OCI-LY3 (cell line): ENCODE results near the gene TCTN1.

Experiments used
- CTCF ChIP-seq: fragments of 200-600, 300-600 bp; sonication (generic); IDR thresholded peaks from 2 replicates; pipeline ENCODE4 v1.5.1; 2014; ENCODE audit warnings: antibody characterized with exemption, low read length, low read depth
- EZH2phosphoT487 ChIP-seq: fragments of 200-600 bp; shearing (Covaris generic); IDR thresholded peaks from 2 replicates; pipeline ENCODE4 v1.6.1; 2018; ENCODE audit warnings: antibody characterized with exemption, mixed run types, low read depth

DNA sequence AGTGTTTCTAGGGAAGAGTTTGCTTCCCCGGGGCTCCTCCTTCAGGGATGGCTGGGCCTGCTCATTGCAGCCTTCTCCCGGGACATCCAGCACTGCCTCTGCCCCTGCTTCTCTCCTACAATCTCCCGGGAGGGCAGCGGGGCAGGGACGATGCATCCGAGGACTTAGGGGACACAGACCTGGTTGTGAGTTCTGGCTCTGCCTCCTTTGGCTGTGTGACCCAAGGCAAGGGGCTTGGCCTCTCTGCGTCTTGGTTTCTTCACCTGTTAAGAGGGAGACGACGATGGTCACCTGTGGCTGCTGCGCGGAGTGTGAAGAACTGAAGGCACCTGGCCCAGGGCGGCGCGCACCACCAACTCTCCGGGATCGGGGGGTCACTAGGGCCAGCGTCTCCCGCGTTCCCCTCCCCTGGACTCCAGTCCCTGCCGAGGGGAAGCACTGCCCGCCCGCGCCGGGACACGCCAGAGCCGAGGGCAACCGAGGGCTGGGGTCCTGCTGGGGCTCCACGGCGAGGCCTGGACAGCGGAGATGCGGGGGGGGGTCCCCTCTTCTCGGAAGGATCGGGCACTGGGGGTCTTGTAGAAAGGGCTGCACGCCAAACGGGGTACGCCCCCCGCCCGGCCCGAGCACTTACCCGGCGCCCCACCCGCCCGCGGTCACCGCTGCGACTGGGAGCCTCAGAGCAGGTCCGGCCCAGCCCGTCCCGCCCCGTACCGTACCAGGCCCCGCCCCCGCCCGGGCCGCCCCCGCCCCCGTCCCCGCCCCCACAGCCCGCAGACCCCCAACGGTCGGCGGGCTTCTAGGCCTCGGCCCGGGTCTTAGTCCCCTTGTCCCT lies 74.7 kb downstream of the TCTN1 start, which contains the start of gene HVCN1:
- TF ChIP-seq CTCF = no peak
- no peak for TF ChIP-seq EZH2phosphoT487
